MCF 10A (cell line): Measurements from ENCODE around the gene KNDC1. TPM values are rescaled to one million over a fixed set of nuclear protein-coding genes. Genes with fewer than 3 reads are reported as not detected.

Experiments used
- BruUV-seq: library from RNA; stranded (reverse); fragments of 400-500 nt; replicated peaks from 2 replicates; lab custom pipeline; 2021; lab: Mats Ljungman, UMichigan
- CTCF ChIA-PET: fragments of 300-600 bp; sonication (Branson Sonifier 250); formaldehyde crosslinking; extraction: SDS; loops from one replicate; lab custom pipeline; 2021; ENCODE audit warnings: antibody characterized with exemption, inconsistent platforms; lab: Yijun Ruan, JAX
- POLR2A ChIA-PET: fragments of 300-600, 350-650 bp; sonication (Branson Sonifier 250); formaldehyde crosslinking; extraction: SDS; loops from one replicate; lab custom pipeline; 2020; ENCODE audit warnings: antibody characterized with exemption, inconsistent platforms; lab: Yijun Ruan, JAX
- DNase-seq: peaks from one replicate; pipeline ENCODE4 v3.0.0-alpha.2; 2018; ENCODE audit not compliant: unreplicated experiment
- H3K27ac Mint-ChIP-seq: one replicate; pipeline ENCODE4 v1.8.0; 2022; ENCODE audit warnings: mild to moderate bottlenecking, low read depth, mixed read lengths; ENCODE audit not compliant: unreplicated experiment
- H3K27me3 Mint-ChIP-seq: one replicate; pipeline ENCODE4 v1.8.0; 2022; ENCODE audit warnings: mixed read lengths; ENCODE audit not compliant: insufficient read depth, unreplicated experiment
- H3K36me3 Mint-ChIP-seq: one replicate; pipeline ENCODE4 v1.8.0; 2022; ENCODE audit warnings: mild to moderate bottlenecking, moderate library complexity, mixed read lengths; ENCODE audit not compliant: insufficient read depth, unreplicated experiment
- H3K4me1 Mint-ChIP-seq: one replicate; pipeline ENCODE4 v1.8.0; 2022; ENCODE audit warnings: mixed read lengths; ENCODE audit not compliant: insufficient read depth, unreplicated experiment
- H3K4me3 Mint-ChIP-seq: one replicate; pipeline ENCODE4 v1.8.0; 2022; ENCODE audit warnings: mild to moderate bottlenecking, moderate library complexity, mixed read lengths; ENCODE audit not compliant: unreplicated experiment
- H3K9me3 Mint-ChIP-seq: one replicate; pipeline ENCODE4 v1.8.0; 2022; ENCODE audit warnings: mixed read lengths; ENCODE audit not compliant: unreplicated experiment
- intact Hi-C: fragments of 100-400 bp; cut with micrococcal nuclease; formaldehyde crosslinking; loops from 2 replicates; pipeline ENCODE4 v1.14.1; 2022
- total RNA-seq: library from RNA; stranded (reverse); gene quantifications from 2 replicates; pipeline ENCODE4 v1.2.3, GENCODE V29; 2022
- TF ChIP-seq, protein P1 (sequence below): fragments of 200-600 bp; IDR thresholded peaks from one replicate; pipeline ENCODE4 v1.8.0; 2022; ENCODE audit warnings: antibody characterized with exemption, mild to moderate bottlenecking; ENCODE audit not compliant: unreplicated experiment

KNDC1 gene
- total RNA-seq, 1 experiment from 2014 or later = 2.1 TPM

- peak; percentile 87 for DNase-seq
- intact Hi-C loops = loop anchor here (1.0 to 5.0 kb wide), 3 partner anchors 21 to 353 kb away; no protein-coding TSS in a partner anchor
- no peaks in the 10 kb centered on the region for H3K27me3 Mint-ChIP-seq
- TF ChIP-seq, protein P1, sequence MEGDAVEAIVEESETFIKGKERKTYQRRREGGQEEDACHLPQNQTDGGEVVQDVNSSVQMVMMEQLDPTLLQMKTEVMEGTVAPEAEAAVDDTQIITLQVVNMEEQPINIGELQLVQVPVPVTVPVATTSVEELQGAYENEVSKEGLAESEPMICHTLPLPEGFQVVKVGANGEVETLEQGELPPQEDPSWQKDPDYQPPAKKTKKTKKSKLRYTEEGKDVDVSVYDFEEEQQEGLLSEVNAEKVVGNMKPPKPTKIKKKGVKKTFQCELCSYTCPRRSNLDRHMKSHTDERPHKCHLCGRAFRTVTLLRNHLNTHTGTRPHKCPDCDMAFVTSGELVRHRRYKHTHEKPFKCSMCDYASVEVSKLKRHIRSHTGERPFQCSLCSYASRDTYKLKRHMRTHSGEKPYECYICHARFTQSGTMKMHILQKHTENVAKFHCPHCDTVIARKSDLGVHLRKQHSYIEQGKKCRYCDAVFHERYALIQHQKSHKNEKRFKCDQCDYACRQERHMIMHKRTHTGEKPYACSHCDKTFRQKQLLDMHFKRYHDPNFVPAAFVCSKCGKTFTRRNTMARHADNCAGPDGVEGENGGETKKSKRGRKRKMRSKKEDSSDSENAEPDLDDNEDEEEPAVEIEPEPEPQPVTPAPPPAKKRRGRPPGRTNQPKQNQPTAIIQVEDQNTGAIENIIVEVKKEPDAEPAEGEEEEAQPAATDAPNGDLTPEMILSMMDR = peak; percentile 40
- H3K27ac Mint-ChIP-seq = peak overlapping the region; percentile 4
- peaks cover 6% of the 10 kb centered on the region for H3K36me3 Mint-ChIP-seq
- ChIA-PET POLR2A (interaction anchor here (0.5 to 3.7 kb wide), 7 partner anchors 19 to 845 kb away, joined by 3 to 45 read pairs (median 3); partner anchors contain the start of gene ADAM8), CTCF (interaction anchor here (0.6 to 3.9 kb wide), 24 partner anchors 10 to 756 kb away, joined by 3 to 25 read pairs (median 4); partner anchors contain the start of gene MTG1)
- no TSS peak for BruUV-seq
- peak overlapping the region; percentile 44 for H3K4me3 Mint-ChIP-seq
- H3K4me1 Mint-ChIP-seq = peaks cover 33% of the 10 kb centered on the region
- no peaks in the 10 kb centered on the region for H3K9me3 Mint-ChIP-seq
Observed at GRCh38 chr10:133257489-133258065, 97.6 kb downstream of the KNDC1 start.

GRCh38 chr10:133258066-133258817 is 98.2 kb downstream of the KNDC1 start:
- CTCF ChIA-PET = interaction anchor here (0.6 to 3.9 kb wide), 25 partner anchors 9 to 757 kb away, joined by 3 to 25 read pairs (median 3); partner anchors contain the start of gene MTG1
- intact Hi-C loops = loop anchor here (2.0 to 5.0 kb wide), 2 partner anchors 21 to 116 kb away; no protein-coding TSS in a partner anchor
- H3K4me1 Mint-ChIP-seq = peaks cover 33% of the 10 kb centered on the region
- peaks cover 6% of the 10 kb centered on the region for H3K36me3 Mint-ChIP-seq
- BruUV-seq = no TSS peak
- H3K27ac Mint-ChIP-seq = peak overlapping the region; percentile 4
- POLR2A ChIA-PET = interaction anchor here (0.7 to 3.7 kb wide), 4 partner anchors 19 to 478 kb away, joined by 3 to 45 read pairs (median 5); partner anchors contain the start of gene ADAM8
- H3K4me3 Mint-ChIP-seq = peak overlapping the region; percentile 44
- DNase-seq = peak; percentile 78
- TF ChIP-seq, protein P1 = no peak
- H3K9me3 Mint-ChIP-seq = no peaks in the 10 kb centered on the region
- no peaks in the 10 kb centered on the region for H3K27me3 Mint-ChIP-seq

GRCh38 chr10:133258818-133259601 is 99.0 kb downstream of the KNDC1 start:
- Mint-ChIP-seq H3K4me3 (peak overlapping the region; percentile 68), H3K9me3 (no peaks in the 10 kb centered on the region), H3K36me3 (peaks cover 6% of the 10 kb centered on the region), H3K27ac (peak overlapping the region; percentile 97), H3K27me3 (no peaks in the 10 kb centered on the region), H3K4me1 (peaks cover 33% of the 10 kb centered on the region)
- no TSS peak for BruUV-seq
- intact Hi-C loops = loop anchor here (1.0 to 5.0 kb wide), 3 partner anchors 20 to 117 kb away; no protein-coding TSS in a partner anchor
- ChIA-PET CTCF (interaction anchor here (0.6 to 3.9 kb wide), 10 partner anchors 16 to 426 kb away, joined by 3 to 25 read pairs (median 4); no protein-coding TSS in a partner anchor), POLR2A (interaction anchor here (0.8 to 3.7 kb wide), 8 partner anchors 18 to 939 kb away, joined by 3 to 45 read pairs (median 4); partner anchors contain the start of gene ADAM8)
- TF ChIP-seq, protein P1 = no peak
- DNase-seq = peak; percentile 99
